ENCODE results near the gene YBX1.

Gene YBX1

DNA sequence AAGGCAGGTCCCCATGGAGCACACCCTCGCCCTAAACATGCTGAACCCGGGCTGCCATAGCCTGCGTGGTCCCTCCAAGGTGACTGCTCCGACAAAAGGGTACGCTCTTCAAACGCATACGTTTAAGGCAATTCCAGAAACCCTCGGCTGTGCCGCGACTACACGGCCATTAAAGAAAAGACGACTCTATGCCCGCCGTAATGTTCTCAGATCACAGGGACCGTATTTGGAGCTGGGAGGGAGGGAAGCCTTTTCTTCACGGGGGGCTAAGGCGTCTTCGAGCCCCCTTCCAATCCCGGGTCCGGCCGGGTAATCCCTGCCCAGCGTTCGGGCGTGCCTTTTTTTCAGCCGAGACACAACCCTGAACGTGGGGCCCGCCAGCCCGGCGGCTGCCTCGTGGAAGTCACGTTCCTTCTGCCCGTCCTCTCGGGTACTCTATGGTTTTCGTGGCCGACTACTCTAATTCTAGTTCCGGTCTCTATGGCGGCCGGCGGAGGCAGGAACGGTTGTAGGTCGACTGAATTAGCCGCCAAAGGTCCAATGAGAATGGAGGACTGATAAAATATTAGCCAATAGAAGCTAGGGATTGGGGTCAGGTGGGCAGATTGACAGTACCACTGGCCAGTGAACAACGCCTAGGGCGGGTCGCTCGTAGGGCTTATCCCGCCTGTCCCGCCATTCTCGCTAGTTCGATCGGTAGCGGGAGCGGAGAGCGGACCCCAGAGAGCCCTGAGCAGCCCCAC is at the start of gene YBX1:
Gene YBX1 (plus strand): TSS at position 678 of the 743 bp plus-strand sequence. CDS start 148 bp downstream, outside the sequence.
- H3K36me3 ChIP-seq (ENCODE audit: control insufficient read depth, low read depth, low read length), result peaks cover 36% of the 10 kb centered on the region
- no peaks in the 10 kb centered on the region for H3K27me3 ChIP-seq (ENCODE audit: control insufficient read depth, insufficient read depth, low read length)
- H3K9ac ChIP-seq (ENCODE audit: low read length), result peak within 1 kb of the TSS; percentile 99
- peaks cover 17% of the 10 kb centered on the region for H3K4me1 ChIP-seq (ENCODE audit: control insufficient read depth, low read depth, low read length)
- no peaks in the 10 kb centered on the region for H3K9me3 ChIP-seq (ENCODE audit: control insufficient read depth, low read depth, low read length)
- peak within 1 kb of the TSS; percentile 97 for H3K4me3 ChIP-seq (ENCODE audit: low read length)
- peak within 1 kb of the TSS; percentile 96 for H3K27ac ChIP-seq (ENCODE audit: low read length)

DNA sequence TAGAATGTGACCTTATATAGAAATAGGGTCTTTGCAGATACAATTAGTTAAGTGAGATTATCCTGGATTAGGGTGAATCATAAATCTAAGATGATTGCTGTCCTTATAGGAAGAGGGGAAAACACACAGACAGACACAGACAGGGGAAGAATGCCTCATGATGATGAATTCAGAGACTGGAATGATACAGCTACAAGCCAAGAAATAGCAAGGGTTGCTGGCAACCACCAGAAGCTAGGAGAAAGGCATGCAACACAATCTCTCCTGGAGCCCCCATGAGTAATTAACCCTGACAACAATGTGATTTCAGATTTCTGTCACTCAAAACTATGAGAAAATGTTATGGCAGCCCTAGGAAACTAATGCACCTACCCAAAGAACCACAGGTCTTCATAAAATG is 43.1 kb upstream of the YBX1 start:
- Histone ChIP-seq H3K36me3 (ENCODE audit: control insufficient read depth, low read depth, low read length) (no peaks in the 10 kb centered on the region), H3K27me3 (ENCODE audit: control insufficient read depth, insufficient read depth, low read length) (no peaks in the 10 kb centered on the region), H3K9me3 (ENCODE audit: control insufficient read depth, low read depth, low read length) (no peaks in the 10 kb centered on the region), H3K27ac (ENCODE audit: low read length) (no peak overlapping the region), H3K4me1 (ENCODE audit: control insufficient read depth, low read depth, low read length) (no peaks in the 10 kb centered on the region), H3K9ac (ENCODE audit: low read length) (no peak overlapping the region), H3K4me3 (ENCODE audit: low read length) (no peak overlapping the region)

- Histone ChIP-seq H3K9ac (ENCODE audit: low read length) (no peak overlapping the region), H3K4me3 (ENCODE audit: low read length) (no peak overlapping the region), H3K27me3 (ENCODE audit: control insufficient read depth, insufficient read depth, low read length) (no peaks in the 10 kb centered on the region), H3K9me3 (ENCODE audit: control insufficient read depth, low read depth, low read length) (no peaks in the 10 kb centered on the region), H3K27ac (ENCODE audit: low read length) (no peak overlapping the region), H3K4me1 (ENCODE audit: control insufficient read depth, low read depth, low read length) (no peaks in the 10 kb centered on the region), H3K36me3 (ENCODE audit: control insufficient read depth, low read depth, low read length) (no peaks in the 10 kb centered on the region)
Observed at GRCh38 chr1:42646056-42646455, 36.2 kb upstream of the YBX1 start.

GRCh38 chr1:42657201-42657600 is 25.0 kb upstream of the YBX1 start:
- peaks cover 7% of the 10 kb centered on the region for H3K4me1 ChIP-seq (ENCODE audit: control insufficient read depth, low read depth, low read length)
- no peak overlapping the region for H3K27ac ChIP-seq (ENCODE audit: low read length)
- peaks cover 7% of the 10 kb centered on the region for H3K27me3 ChIP-seq (ENCODE audit: control insufficient read depth, insufficient read depth, low read length)
- H3K36me3 ChIP-seq (ENCODE audit: control insufficient read depth, low read depth, low read length), result peaks cover 18% of the 10 kb centered on the region
- no peak overlapping the region for H3K9ac ChIP-seq (ENCODE audit: low read length)
- H3K9me3 ChIP-seq (ENCODE audit: control insufficient read depth, low read depth, low read length), result no peaks in the 10 kb centered on the region
- H3K4me3 ChIP-seq (ENCODE audit: low read length), result no peak overlapping the region

DNA sequence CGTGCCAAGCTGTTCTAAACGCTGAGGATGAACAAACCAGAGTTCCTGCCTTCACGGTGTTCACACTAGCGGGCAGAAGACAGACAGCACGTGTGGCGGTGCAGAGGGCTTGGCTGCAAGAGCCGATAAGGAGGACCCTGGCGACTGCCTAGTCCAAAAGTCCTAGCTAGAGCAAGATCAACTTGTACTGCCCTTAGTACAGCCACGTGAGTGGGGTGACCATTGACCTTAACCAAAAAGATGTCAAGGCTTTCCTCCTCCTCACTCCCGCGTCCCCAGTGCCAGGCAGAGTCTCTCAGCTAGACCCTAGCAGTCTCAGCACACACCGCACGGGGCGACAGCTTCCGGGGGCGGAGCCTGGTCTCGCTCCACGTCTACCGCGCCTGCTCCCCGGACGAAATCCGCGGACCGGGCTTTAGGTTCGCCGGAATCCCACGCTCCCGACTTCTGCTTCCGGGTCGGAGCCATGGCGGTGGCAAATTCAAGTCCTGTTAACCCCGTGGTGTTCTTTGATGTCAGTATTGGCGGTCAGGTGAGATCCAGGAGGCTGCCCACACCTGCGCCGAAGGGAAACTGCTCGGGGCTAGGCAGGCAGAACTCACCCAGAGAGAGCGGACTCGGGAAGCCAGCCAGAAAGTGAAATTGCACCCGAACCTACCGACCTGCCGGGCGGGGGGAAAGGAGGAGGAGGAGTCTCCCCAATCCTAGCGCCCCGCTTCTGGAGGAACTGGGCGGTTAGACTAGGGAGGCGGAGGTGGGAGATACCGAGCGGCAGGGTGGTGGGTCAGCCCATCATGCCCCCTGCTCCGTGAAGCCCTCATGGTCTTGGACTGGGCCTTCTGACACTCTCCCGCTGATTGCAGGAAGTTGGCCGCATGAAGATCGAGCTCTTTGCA is 24.0 kb upstream of the YBX1 start, which contains the start of gene PPIH:
Gene PPIH (plus strand): TSS at position 443 of the 896 bp plus-strand sequence. CDS start 24 bp downstream, at position 467.
- Histone ChIP-seq H3K27me3 (ENCODE audit: control insufficient read depth, insufficient read depth, low read length) (peaks cover 7% of the 10 kb centered on the region), H3K4me3 (ENCODE audit: low read length) (peak within 1 kb of the TSS; percentile 96), H3K9me3 (ENCODE audit: control insufficient read depth, low read depth, low read length) (no peaks in the 10 kb centered on the region), H3K36me3 (ENCODE audit: control insufficient read depth, low read depth, low read length) (peaks cover 18% of the 10 kb centered on the region), H3K9ac (ENCODE audit: low read length) (peak within 1 kb of the TSS; percentile 74), H3K27ac (ENCODE audit: low read length) (peak within 1 kb of the TSS; percentile 47), H3K4me1 (ENCODE audit: control insufficient read depth, low read depth, low read length) (peaks cover 7% of the 10 kb centered on the region)

GRCh38 chr1:42658877-42659337 is 23.3 kb upstream of the YBX1 start:
- Histone ChIP-seq H3K9ac (ENCODE audit: low read length) (peak overlapping the region; percentile 74), H3K4me1 (ENCODE audit: control insufficient read depth, low read depth, low read length) (peaks cover 7% of the 10 kb centered on the region), H3K27me3 (ENCODE audit: control insufficient read depth, insufficient read depth, low read length) (peaks cover 2% of the 10 kb centered on the region), H3K9me3 (ENCODE audit: control insufficient read depth, low read depth, low read length) (no peaks in the 10 kb centered on the region), H3K4me3 (ENCODE audit: low read length) (peak overlapping the region; percentile 96), H3K27ac (ENCODE audit: low read length) (no peak overlapping the region), H3K36me3 (ENCODE audit: control insufficient read depth, low read depth, low read length) (peaks cover 23% of the 10 kb centered on the region)

DNA sequence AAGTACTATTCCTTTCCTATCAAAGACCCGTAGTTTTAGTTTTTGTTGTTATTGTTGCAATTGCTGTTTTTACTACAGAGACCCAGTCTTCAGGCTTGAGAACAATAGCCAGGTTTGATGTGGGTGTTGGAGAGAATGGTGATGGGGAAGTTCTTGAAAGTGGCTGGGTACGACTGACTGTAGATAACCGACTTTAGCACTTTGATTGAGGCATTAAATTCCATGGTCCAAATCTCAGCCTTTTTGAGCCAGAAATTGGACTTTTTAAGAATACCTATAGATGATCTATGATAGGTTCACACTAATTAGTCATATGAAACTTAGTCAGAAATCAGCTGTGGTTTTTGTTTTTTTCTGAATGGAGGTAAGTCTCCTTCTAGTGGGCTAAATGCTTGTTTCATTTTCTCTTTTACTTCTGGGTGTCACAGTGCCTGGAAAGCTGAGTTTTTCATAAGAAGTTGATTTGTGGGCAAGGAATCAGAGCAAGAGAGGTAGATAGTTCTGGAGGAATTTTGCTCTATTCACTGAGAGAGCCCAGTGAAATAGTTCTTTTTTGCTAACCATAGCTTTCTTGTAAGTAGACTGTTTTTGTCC is 21.2 kb upstream of the YBX1 start:
- Histone ChIP-seq H3K36me3 (ENCODE audit: control insufficient read depth, low read depth, low read length) (peaks cover 44% of the 10 kb centered on the region), H3K4me3 (ENCODE audit: low read length) (no peak overlapping the region), H3K9me3 (ENCODE audit: control insufficient read depth, low read depth, low read length) (no peaks in the 10 kb centered on the region), H3K27ac (ENCODE audit: low read length) (no peak overlapping the region), H3K27me3 (ENCODE audit: control insufficient read depth, insufficient read depth, low read length) (no peaks in the 10 kb centered on the region), H3K9ac (ENCODE audit: low read length) (no peak overlapping the region), H3K4me1 (ENCODE audit: control insufficient read depth, low read depth, low read length) (peaks cover 7% of the 10 kb centered on the region)

- Histone ChIP-seq H3K27me3 (ENCODE audit: control insufficient read depth, insufficient read depth, low read length) (no peaks in the 10 kb centered on the region), H3K4me3 (ENCODE audit: low read length) (no peak overlapping the region), H3K4me1 (ENCODE audit: control insufficient read depth, low read depth, low read length) (no peaks in the 10 kb centered on the region), H3K9me3 (ENCODE audit: control insufficient read depth, low read depth, low read length) (no peaks in the 10 kb centered on the region), H3K9ac (ENCODE audit: low read length) (no peak overlapping the region), H3K36me3 (ENCODE audit: control insufficient read depth, low read depth, low read length) (peaks cover 49% of the 10 kb centered on the region), H3K27ac (ENCODE audit: low read length) (no peak overlapping the region)
Observed at GRCh38 chr1:42669936-42670335, 12.3 kb upstream of the YBX1 start.

GRCh38 chr1:42670425-42670824 is 11.8 kb upstream of the YBX1 start:
- Histone ChIP-seq H3K4me3 (ENCODE audit: low read length) (no peak overlapping the region), H3K36me3 (ENCODE audit: control insufficient read depth, low read depth, low read length) (peaks cover 49% of the 10 kb centered on the region), H3K27me3 (ENCODE audit: control insufficient read depth, insufficient read depth, low read length) (no peaks in the 10 kb centered on the region), H3K9me3 (ENCODE audit: control insufficient read depth, low read depth, low read length) (no peaks in the 10 kb centered on the region), H3K4me1 (ENCODE audit: control insufficient read depth, low read depth, low read length) (no peaks in the 10 kb centered on the region), H3K9ac (ENCODE audit: low read length) (no peak overlapping the region), H3K27ac (ENCODE audit: low read length) (no peak overlapping the region)

- Histone ChIP-seq H3K27ac (ENCODE audit: low read length) (no peak overlapping the region), H3K27me3 (ENCODE audit: control insufficient read depth, insufficient read depth, low read length) (no peaks in the 10 kb centered on the region), H3K4me3 (ENCODE audit: low read length) (no peak overlapping the region), H3K36me3 (ENCODE audit: control insufficient read depth, low read depth, low read length) (peaks cover 22% of the 10 kb centered on the region), H3K4me1 (ENCODE audit: control insufficient read depth, low read depth, low read length) (no peaks in the 10 kb centered on the region), H3K9ac (ENCODE audit: low read length) (no peak overlapping the region), H3K9me3 (ENCODE audit: control insufficient read depth, low read depth, low read length) (no peaks in the 10 kb centered on the region)
Observed at GRCh38 chr1:42674214-42674613, 8.0 kb upstream of the YBX1 start.

GRCh38 chr1:42674682-42675081 is 7.5 kb upstream of the YBX1 start:
- Histone ChIP-seq H3K9ac (ENCODE audit: low read length) (no peak overlapping the region), H3K27me3 (ENCODE audit: control insufficient read depth, insufficient read depth, low read length) (no peaks in the 10 kb centered on the region), H3K4me1 (ENCODE audit: control insufficient read depth, low read depth, low read length) (no peaks in the 10 kb centered on the region), H3K9me3 (ENCODE audit: control insufficient read depth, low read depth, low read length) (no peaks in the 10 kb centered on the region), H3K4me3 (ENCODE audit: low read length) (no peak overlapping the region), H3K36me3 (ENCODE audit: control insufficient read depth, low read depth, low read length) (peaks cover 22% of the 10 kb centered on the region), H3K27ac (ENCODE audit: low read length) (no peak overlapping the region)
